ENCODE measurements around the gene FAM3B. TPM values are rescaled to one million over a fixed set of nuclear protein-coding genes. Genes with fewer than 3 reads are reported as not detected.
"Not testable (repeated sequence)": the region's sequence is repeated elsewhere in the genome, so short reads cannot be mapped to it uniquely, and the experiment has no call there.

FAM3B gene
- total RNA-seq, 1 donor from 2014 or later = not detected

DNA sequence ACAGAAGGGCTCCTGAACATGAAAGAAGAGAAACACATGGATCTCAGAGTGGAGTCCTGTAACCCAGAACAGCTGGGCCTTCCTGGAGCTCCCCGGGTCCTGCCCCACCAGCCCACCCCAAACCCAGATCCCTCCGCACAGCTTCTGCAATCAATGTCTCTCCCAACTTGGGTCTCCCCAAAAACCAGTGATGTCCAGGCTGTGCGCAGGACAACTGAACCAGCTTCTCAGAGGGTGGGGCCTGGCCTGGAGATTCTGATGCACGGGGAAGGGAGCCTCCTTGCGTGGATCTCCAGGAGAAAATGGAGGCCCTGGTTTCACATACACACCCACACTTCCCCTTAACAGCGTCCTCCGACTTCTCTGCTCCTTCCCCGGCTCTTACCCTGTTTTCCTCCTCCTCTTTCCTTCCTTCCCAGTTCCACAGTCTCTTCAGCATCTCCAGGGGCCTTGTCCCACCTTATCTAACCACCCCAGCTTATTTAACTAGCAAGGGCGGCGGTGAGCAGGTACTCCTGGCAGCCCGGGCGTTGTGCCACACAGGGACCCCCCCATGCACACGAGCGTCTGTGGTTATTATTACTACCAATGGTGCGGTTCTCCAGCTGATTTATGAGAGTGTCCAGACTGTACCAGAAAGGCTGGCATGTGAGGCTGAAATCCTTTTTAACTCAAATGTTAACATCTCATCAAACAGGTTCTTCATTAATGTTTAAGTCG lies 34.0 kb downstream of the FAM3B start:
- H3K36me3 Mint-ChIP-seq (ENCODE audit: low read depth) = no peaks in the 10 kb centered on the region
- no peaks in the 10 kb centered on the region for H3K9me3 Mint-ChIP-seq (ENCODE audit: low read depth)
- no peak overlapping the region for H3K27ac Mint-ChIP-seq (ENCODE audit: unreplicated experiment)
- H3K4me1 Mint-ChIP-seq (ENCODE audit: low read depth) = no peaks in the 10 kb centered on the region
- H3K4me3 Mint-ChIP-seq (ENCODE audit: unreplicated experiment) = no peak overlapping the region
- DNase-seq (ENCODE audit: low spot score) = no peak
- peaks cover 37% of the 10 kb centered on the region for H3K27me3 Mint-ChIP-seq (ENCODE audit: low read depth)
- TF ChIP-seq, protein P1, sequence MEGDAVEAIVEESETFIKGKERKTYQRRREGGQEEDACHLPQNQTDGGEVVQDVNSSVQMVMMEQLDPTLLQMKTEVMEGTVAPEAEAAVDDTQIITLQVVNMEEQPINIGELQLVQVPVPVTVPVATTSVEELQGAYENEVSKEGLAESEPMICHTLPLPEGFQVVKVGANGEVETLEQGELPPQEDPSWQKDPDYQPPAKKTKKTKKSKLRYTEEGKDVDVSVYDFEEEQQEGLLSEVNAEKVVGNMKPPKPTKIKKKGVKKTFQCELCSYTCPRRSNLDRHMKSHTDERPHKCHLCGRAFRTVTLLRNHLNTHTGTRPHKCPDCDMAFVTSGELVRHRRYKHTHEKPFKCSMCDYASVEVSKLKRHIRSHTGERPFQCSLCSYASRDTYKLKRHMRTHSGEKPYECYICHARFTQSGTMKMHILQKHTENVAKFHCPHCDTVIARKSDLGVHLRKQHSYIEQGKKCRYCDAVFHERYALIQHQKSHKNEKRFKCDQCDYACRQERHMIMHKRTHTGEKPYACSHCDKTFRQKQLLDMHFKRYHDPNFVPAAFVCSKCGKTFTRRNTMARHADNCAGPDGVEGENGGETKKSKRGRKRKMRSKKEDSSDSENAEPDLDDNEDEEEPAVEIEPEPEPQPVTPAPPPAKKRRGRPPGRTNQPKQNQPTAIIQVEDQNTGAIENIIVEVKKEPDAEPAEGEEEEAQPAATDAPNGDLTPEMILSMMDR (IDR thresholded peaks at IDR 0.05) = no peak

DNA sequence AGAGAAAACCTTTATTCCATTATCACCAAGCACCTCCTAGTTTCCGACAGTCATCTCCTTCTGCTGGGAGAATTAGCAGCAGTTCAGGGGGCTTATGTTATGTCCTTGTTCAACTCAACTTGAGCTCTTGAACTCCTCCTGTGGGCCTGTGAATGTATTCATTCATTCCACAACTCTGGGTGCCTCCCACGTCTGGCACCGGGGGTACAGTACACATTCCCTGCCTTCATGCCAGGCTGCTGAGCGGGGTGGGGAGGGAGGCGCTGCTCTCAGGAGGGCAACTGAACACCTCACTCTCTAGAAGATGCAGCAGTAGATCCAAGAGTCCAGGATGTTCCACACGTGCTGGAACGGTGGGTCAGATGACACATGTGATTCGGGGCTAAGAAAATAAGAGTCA lies 40.9 kb downstream of the FAM3B start:
- H3K9me3 Mint-ChIP-seq (ENCODE audit: low read depth) = no peaks in the 10 kb centered on the region
- no peaks in the 10 kb centered on the region for H3K4me1 Mint-ChIP-seq (ENCODE audit: low read depth)
- H3K27ac Mint-ChIP-seq (ENCODE audit: unreplicated experiment) = no peak overlapping the region
- H3K36me3 Mint-ChIP-seq (ENCODE audit: low read depth) = no peaks in the 10 kb centered on the region
- peak; percentile 60 for DNase-seq (ENCODE audit: low spot score)
- H3K27me3 Mint-ChIP-seq (ENCODE audit: low read depth) = peaks cover 18% of the 10 kb centered on the region
- TF ChIP-seq, protein P1 (IDR thresholded peaks at IDR 0.05) = no peak
- H3K4me3 Mint-ChIP-seq (ENCODE audit: unreplicated experiment) = no peak overlapping the region

DNA sequence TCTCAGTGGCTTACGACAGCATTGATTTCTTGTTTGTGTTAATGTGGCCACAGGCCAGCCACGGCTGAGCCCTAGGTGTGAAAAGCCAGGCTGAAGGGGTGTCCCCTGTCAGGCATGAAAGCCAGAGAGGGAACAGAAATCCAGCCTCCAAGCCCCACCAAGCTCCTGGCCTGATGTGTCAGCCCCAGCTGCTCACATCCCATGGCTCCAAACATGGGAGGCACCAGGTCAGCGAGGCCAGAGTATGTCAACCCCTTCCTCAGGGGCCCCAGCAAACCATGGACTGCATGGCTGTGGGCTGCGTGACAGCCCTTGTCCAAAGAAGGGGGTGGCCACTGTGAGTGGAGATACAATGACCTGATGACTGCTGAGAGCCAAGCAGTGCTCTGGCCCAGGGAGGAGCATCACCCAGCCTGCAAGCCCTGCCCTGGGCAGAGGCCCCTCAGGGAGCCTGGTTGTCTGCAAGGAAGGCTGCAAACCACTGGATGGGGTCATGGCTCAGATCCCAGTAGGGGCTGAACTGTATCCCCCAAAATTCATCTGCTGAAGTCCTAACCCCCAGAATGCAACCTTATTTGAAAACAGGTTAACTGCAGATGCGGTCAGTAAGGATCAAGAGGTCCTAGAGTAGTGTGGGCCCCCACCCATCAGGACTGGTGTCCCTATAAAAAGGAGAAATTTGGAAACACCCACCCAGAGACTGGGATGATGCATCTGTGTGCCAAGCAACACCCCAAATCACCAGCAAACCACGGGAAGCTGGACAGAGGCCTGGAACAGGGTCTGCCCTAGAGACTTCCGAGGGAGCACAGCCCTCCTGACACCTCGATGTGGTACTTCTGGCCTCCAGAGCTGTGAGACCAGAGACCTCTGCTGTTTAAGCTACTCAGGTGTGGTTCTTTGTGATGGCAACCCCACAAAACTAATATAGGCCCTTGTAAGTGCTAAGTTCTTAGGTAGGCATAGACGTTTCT lies 41.9 kb downstream of the FAM3B start:
- TF ChIP-seq, protein P1 (IDR thresholded peaks at IDR 0.05) = no peak
- no peak overlapping the region for H3K4me3 Mint-ChIP-seq (ENCODE audit: unreplicated experiment)
- H3K9me3 Mint-ChIP-seq (ENCODE audit: low read depth) = no peaks in the 10 kb centered on the region
- no peaks in the 10 kb centered on the region for H3K4me1 Mint-ChIP-seq (ENCODE audit: low read depth)
- peaks cover 12% of the 10 kb centered on the region for H3K27me3 Mint-ChIP-seq (ENCODE audit: low read depth)
- H3K27ac Mint-ChIP-seq (ENCODE audit: unreplicated experiment) = no peak overlapping the region
- H3K36me3 Mint-ChIP-seq (ENCODE audit: low read depth) = no peaks in the 10 kb centered on the region
- peak; percentile 67 for DNase-seq (ENCODE audit: low spot score)

DNA sequence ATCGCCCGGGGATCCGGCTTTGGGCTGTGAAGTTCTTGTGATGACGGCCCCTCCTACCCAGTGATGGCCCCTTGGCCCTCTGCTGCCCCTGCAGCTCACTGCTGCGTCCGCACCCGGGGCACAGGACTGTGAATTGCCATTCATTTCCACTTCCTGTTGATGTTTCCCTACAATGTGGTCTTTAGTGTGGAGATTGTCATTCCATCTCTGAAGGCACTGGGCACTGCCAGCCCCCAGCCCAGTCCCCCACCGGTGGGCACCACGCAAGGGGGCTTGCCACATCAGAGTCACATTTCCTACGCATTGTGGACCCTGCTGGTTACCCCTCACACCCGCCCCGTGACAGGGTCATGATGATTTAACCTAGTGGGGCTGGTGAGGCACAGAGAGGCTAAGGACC lies 42.7 kb downstream of the FAM3B start:
- no peaks in the 10 kb centered on the region for H3K9me3 Mint-ChIP-seq (ENCODE audit: low read depth)
- no peak overlapping the region for H3K27ac Mint-ChIP-seq (ENCODE audit: unreplicated experiment)
- H3K36me3 Mint-ChIP-seq (ENCODE audit: low read depth) = no peaks in the 10 kb centered on the region
- TF ChIP-seq, protein P1 (IDR thresholded peaks at IDR 0.05) = no peak
- no peak overlapping the region for H3K4me3 Mint-ChIP-seq (ENCODE audit: unreplicated experiment)
- peaks cover 7% of the 10 kb centered on the region for H3K27me3 Mint-ChIP-seq (ENCODE audit: low read depth)
- no peaks in the 10 kb centered on the region for H3K4me1 Mint-ChIP-seq (ENCODE audit: low read depth)
- peak; percentile 65 for DNase-seq (ENCODE audit: low spot score)

DNA sequence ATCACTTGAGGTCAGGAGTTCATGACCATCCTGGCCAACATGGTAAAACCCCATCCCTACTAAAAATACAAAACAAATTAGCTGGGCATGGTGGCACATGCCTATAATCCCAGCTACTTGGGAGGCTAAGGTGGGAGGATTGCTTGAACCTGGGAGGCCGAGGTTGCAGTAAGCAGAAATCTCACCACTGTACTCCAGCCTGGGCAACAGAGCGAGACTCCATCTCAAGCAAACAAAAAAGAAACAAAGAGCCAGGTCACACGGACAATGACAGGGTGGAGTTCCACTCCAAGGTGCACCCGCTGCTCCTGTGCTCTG lies 43.1 kb downstream of the FAM3B start:
- H3K4me1 Mint-ChIP-seq (ENCODE audit: low read depth); H3K9me3 Mint-ChIP-seq (ENCODE audit: low read depth); H3K27ac Mint-ChIP-seq (ENCODE audit: unreplicated experiment); H3K36me3 Mint-ChIP-seq (ENCODE audit: low read depth); H3K27me3 Mint-ChIP-seq (ENCODE audit: low read depth); H3K4me3 Mint-ChIP-seq (ENCODE audit: unreplicated experiment): not testable (repeated sequence)
- DNase-seq (ENCODE audit: low spot score) = peak; percentile 9

Data from chondrocyte (in vitro differentiated cells).